Gastrocnemius medialis (tissue), 4 donors: ENCODE results near the gene PSORS1C2. TPM values are rescaled to one million over a fixed set of nuclear protein-coding genes. Genes with fewer than 3 reads are reported as not detected.

ENCODE experiments used
- ATAC-seq, 2 donors: fragments of 150-250 bp; one replicate each; pipeline ENCODE4 v1.9.1; 2016
- DNase-seq, 2 donors: peaks; one replicate each; pipeline ENCODE4 v3.0.0-alpha.2; 2019
- H3K27ac ChIP-seq, 4 donors: fragments of 200-600 bp; sonication (generic); 1 replicate in 1 of 4; 2 replicates in 3 of 4; pipeline ENCODE4 v1.5.1; 2016 to 2018; ENCODE audit warnings: mild to moderate bottlenecking in 2 of 4, moderate library complexity in 1 of 4
- H3K27me3 ChIP-seq, 3 donors: fragments of 200-600 bp; sonication (generic) in 2 of 3; 1 replicate in 1 of 3; 2 replicates in 2 of 3; pipeline versions ENCODE4 v1.5.1 to v1.6.0; 2016 to 2019; ENCODE audit warnings: mild to moderate bottlenecking in 1 of 3, moderate library complexity in 1 of 3
- H3K36me3 ChIP-seq, 2 donors: fragments of 200-600 bp; sonication (generic) in 1 of 2; one replicate each; pipeline ENCODE4 v1.5.1; 2017 to 2018
- H3K4me1 ChIP-seq, 2 donors: fragments of 200-600 bp; sonication (generic) in 1 of 2; one replicate each; pipeline ENCODE4 v1.5.1; 2016 to 2017; ENCODE audit warnings: mild to moderate bottlenecking in 2 of 2
- H3K4me3 ChIP-seq, 4 donors: fragments of 200-600 bp; sonication (generic) in 3 of 4; 1 replicate in 1 of 4; 2 replicates in 3 of 4; pipeline ENCODE4 v1.5.1; 2016 to 2019; ENCODE audit warnings: mild to moderate bottlenecking in 2 of 4
- H3K9me3 ChIP-seq, 3 donors: fragments of 200-600 bp; sonication (generic) in 2 of 3; 1 replicate in 1 of 3; 2 replicates in 2 of 3; pipeline ENCODE4 v1.5.1; 2016 to 2019
- POLR2A ChIP-seq, 2 donors: fragments of 450-650 bp; IDR thresholded peaks; one replicate each; pipeline ENCODE4 v1.6.1; 2017; ENCODE audit warnings: antibody characterized with exemption in 2 of 2, mild to moderate bottlenecking in 2 of 2, moderate library complexity in 2 of 2
- in situ Hi-C, 4 donors: fragments of 200-750 bp; cut with MboI; loops; one replicate each; pipeline versions ENCODE4 v1.15.0 to v1.8.0; 2017; ENCODE audit warnings: low sequenced_read_pairs in 4 of 4
- intact Hi-C: fragments of 100-400 bp; cut with DNase I; formaldehyde crosslinking; loops from one replicate; pipeline ENCODE4 v1.15.1; 2023; ENCODE audit warnings: low total_unique reads
- total RNA-seq, 4 donors: library from RNA; depleted of rRNA; stranded (reverse); fragments of >200 nt; gene quantifications; one replicate each; pipeline versions ENCODE4 v1.1.0 to v1.2.3, GENCODE V29; 2016
- TF ChIP-seq, protein P1 (sequence below), 5 experiments: fragments of 450-650 bp in 3 of 5; fragments of 200-600 bp in 2 of 5; sonication (generic) in 2 of 5; IDR thresholded peaks in 4 of 5; conservative IDR thresholded peaks in 1 of 5; 1 replicate in 4 of 5; 2 replicates in 1 of 5; pipeline ENCODE4 v1.5.1; 2016 to 2019; ENCODE audit warnings: antibody characterized with exemption in 5 of 5, mild to moderate bottlenecking in 3 of 5, moderate library complexity in 3 of 5

PSORS1C2 gene
- total RNA-seq, 4 donors from 2014 or later = not detected

DNA sequence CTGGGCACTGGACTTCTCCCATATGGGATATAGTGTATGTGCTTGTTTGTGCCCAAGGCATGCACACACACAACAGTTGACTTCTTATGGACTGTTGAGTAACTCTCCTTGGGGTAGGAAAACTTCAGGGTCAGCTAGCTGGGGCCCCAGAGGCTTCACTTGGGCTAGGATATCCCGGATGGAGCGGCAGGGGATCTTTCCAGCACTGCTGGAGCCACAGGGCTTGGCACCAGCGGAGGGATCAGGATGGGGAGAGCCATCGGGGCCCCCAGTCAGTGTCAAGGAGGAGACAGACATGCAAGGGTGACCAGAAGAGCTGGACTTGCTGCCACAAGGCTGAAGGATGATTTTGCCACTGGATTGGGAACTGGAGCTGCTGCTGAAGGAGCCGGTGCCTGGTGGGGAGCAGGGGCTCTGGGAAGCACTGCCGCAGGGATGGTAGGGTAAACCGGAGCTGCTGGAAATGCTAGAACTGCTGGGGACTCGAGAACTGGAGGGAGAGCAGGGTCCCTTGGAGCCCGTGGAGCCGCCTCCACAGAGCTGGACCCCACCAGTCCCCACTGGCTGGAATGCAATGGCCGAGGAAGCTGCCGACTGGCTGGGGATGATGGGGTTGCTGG, 22.8 kb downstream of the PSORS1C2 start:
- no peak for TF ChIP-seq POLR2A (IDR thresholded peaks at IDR 0.05)
- TF ChIP-seq, protein P1, sequence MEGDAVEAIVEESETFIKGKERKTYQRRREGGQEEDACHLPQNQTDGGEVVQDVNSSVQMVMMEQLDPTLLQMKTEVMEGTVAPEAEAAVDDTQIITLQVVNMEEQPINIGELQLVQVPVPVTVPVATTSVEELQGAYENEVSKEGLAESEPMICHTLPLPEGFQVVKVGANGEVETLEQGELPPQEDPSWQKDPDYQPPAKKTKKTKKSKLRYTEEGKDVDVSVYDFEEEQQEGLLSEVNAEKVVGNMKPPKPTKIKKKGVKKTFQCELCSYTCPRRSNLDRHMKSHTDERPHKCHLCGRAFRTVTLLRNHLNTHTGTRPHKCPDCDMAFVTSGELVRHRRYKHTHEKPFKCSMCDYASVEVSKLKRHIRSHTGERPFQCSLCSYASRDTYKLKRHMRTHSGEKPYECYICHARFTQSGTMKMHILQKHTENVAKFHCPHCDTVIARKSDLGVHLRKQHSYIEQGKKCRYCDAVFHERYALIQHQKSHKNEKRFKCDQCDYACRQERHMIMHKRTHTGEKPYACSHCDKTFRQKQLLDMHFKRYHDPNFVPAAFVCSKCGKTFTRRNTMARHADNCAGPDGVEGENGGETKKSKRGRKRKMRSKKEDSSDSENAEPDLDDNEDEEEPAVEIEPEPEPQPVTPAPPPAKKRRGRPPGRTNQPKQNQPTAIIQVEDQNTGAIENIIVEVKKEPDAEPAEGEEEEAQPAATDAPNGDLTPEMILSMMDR (IDR thresholded peaks at IDR 0.05 in 4 of 5, conservative IDR thresholded peaks at IDR 0.05 in 1 of 5) = no peak
- DNase-seq = no peak
- ATAC-seq = no peak
- no peaks in the 10 kb centered on the region for H3K27me3 ChIP-seq
- in situ Hi-C loops = no loop called here
- peaks cover 0 to 11% of the 10 kb centered on the region in 2 donors for H3K4me1 ChIP-seq
- intact Hi-C loops = no loop called here
- no peak overlapping the region for H3K4me3 ChIP-seq
- H3K9me3 ChIP-seq = no peaks in the 10 kb centered on the region
- no peak overlapping the region for H3K27ac ChIP-seq
- no peaks in the 10 kb centered on the region for H3K36me3 ChIP-seq

DNA sequence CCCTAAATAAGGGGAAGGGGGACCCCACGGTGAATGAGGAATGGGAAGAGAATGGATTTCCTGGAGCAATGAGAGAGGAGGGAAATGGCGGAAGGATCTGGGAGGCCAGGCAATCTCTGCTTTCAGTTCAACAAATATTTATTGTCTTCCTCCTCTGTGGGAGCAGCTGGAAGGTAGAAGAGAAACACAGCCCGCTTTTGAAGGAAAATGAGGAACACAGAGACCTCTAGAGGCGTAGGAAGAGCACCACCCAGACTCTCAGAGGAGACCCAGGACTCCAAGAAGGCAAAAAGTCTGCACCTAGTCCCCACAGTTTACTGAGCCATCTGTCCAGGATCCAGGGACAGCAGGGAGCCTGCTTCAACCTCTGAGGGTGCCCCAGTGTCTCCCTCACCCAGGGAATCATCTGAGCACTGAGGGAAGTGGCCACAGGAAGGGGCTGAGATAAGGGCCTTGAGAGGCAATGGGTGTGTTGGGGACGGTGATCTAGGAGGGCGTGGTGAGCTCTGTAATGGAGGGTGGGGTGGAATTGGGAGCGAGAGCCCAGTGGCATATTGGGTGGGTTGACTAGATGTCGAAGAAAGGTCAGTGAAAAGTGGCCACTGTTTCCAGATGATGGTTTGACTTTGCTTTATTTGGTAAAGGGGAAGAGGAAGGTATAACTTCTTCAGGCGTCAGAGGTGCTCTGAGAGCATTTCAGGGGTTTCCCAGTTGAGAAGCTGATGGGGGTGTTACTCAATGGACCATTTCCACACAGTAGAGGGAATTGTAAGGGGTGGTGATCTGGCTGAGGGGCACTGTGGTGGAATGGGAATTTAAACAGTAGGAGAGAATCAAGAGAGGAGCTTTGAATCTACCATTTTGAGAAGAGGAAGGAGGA, 23.7 kb downstream of the PSORS1C2 start:
- Histone ChIP-seq H3K4me3 (no peak overlapping the region), H3K4me1 (peaks cover 0 to 11% of the 10 kb centered on the region in 2 donors), H3K9me3 (no peaks in the 10 kb centered on the region), H3K27me3 (peaks cover 0 to 2% (median 0%) of the 10 kb centered on the region in 3 donors), H3K36me3 (no peaks in the 10 kb centered on the region), H3K27ac (peak overlapping the region in 3 of 4 donors; percentile 31 to 72 (median 45))
- no peak for TF ChIP-seq POLR2A (IDR thresholded peaks at IDR 0.05)
- TF ChIP-seq, protein P1 (IDR thresholded peaks at IDR 0.05 in 4 of 5, conservative IDR thresholded peaks at IDR 0.05 in 1 of 5) = no peak
- ATAC-seq (peak in 1 of 2 donors; percentile 17), DNase-seq (no peak)
- in situ Hi-C loops = no loop called here
- intact Hi-C loops = no loop called here

DNA sequence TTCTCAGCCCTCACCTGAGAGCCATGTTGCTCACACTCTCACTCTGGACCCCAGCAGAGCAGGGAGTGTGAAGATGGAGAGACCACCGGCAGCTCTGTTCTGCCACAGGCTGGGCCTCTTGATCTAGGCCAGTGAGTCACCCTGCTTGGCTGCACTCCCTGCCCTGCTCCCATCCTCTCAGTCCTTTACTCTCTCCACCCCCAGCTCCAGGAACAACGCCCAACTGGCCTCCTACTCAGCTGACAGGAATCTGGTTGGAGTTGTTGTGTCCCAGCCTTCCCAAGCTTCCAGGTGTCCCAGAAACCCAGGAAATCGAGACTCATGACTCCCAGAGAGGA, 24.4 kb downstream of the PSORS1C2 start, which contains the start of gene PSORS1C1:
PSORS1C1 (plus strand) TSS at position 260 of the 338 bp plus-strand sequence. CDS start 14,833 bp downstream, outside the sequence.
- Histone ChIP-seq H3K27ac (peak within 1 kb of the TSS in 3 of 4 donors; percentile 31 to 72 (median 45)), H3K27me3 (peaks cover 0 to 8% (median 0%) of the 10 kb centered on the region in 3 donors), H3K4me1 (peaks cover 0 to 11% of the 10 kb centered on the region in 2 donors), H3K9me3 (no peaks in the 10 kb centered on the region), H3K36me3 (no peaks in the 10 kb centered on the region), H3K4me3 (no peak within 1 kb of the TSS)
- ATAC-seq = peak; percentile 85 to 94
- DNase-seq = peak; percentile 80 to 83
- intact Hi-C loops = no loop called here
- in situ Hi-C loops = no loop called here
- TF ChIP-seq, protein P1 (IDR thresholded peaks at IDR 0.05 in 4 of 5, conservative IDR thresholded peaks at IDR 0.05 in 1 of 5) = no peak
- no peak for TF ChIP-seq POLR2A (IDR thresholded peaks at IDR 0.05)

DNA sequence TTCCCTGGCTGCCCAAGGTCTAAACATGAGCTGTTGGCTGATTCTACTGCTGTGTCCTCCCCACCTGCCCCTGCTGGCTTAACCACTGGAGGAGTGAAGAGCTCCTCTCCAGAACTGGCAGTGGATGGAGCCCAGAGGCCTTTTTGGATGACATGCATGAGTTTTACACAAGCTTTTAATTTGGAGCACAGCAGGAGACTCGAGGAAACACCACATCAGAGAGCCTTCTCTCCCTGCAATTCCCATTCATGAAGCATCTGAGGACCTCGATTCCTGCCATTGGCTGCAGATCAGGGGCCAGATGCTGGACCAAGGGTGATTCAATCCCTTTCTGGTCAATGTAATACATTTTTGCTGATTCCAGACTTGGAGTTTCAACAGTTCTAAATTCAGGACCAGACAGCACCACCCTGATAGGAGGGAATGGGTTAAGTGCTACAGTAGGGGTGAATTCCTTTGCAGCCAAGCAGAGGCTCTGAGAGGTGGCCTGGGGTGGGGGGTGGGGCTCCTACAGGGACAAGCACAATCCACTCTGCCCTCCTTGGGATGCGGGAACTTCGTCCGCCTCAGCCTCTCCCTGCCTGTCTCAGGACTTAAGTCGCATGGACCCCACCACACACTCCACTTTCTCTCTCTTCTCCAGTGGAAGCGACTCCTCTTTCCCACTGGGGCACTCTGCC, 24.9 kb downstream of the PSORS1C2 start:
- in situ Hi-C loops = no loop called here
- TF ChIP-seq, protein P1 (IDR thresholded peaks at IDR 0.05 in 4 of 5, conservative IDR thresholded peaks at IDR 0.05 in 1 of 5) = no peak
- ATAC-seq (peak; percentile 12 to 14), DNase-seq (no peak)
- peak overlapping the region in 3 of 4 donors; percentile 31 to 72 (median 45) for H3K27ac ChIP-seq
- no peak overlapping the region for H3K4me3 ChIP-seq
- peaks cover 0 to 8% (median 0%) of the 10 kb centered on the region in 3 donors for H3K27me3 ChIP-seq
- H3K4me1 ChIP-seq = peaks cover 0 to 11% of the 10 kb centered on the region in 2 donors
- intact Hi-C loops = no loop called here
- no peaks in the 10 kb centered on the region for H3K9me3 ChIP-seq
- H3K36me3 ChIP-seq = no peaks in the 10 kb centered on the region
